Skin of body (tissue), 2 donors: Measurements from ENCODE around the gene ABLIM3. TPM values are rescaled to one million over a fixed set of nuclear protein-coding genes. Genes with fewer than 3 reads are reported as not detected.
"Not testable (repeated sequence)": the region's sequence is repeated elsewhere in the genome, so short reads cannot be mapped to it uniquely, and the experiment has no call there.

Source experiments
- DNase-seq: peaks from one replicate; lab custom pipeline; 2025; lab: John Stamatoyannopoulos, UW
- total RNA-seq: library from RNA; depleted of rRNA; stranded (reverse); fragments of >200 nt; gene quantifications from one replicate; pipeline ENCODE4 v1.2.3, GENCODE V29; 2014

The ABLIM3 gene
- total RNA-seq, 1 donor from 2014 or later = 7.9 TPM

DNA sequence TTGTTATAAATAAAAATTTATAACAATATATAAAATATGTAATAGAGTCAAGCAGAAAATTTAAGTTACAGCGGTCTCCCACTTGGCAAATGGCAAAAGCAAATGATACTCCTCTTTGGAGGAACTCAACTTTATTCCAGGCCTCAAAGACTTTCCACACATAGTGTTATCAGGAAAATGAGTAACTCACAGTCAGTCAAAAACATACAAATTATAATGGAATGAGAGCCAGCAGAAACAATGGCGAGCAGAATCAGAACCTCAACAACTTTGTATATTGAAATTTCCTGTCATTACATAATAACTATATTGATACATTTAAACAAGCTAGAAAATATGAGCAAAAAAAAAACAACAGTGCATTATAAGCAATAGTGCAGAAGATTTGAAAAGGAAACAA, 45.2 kb downstream of the ABLIM3 start:
- DNase-seq = no peak

DNA sequence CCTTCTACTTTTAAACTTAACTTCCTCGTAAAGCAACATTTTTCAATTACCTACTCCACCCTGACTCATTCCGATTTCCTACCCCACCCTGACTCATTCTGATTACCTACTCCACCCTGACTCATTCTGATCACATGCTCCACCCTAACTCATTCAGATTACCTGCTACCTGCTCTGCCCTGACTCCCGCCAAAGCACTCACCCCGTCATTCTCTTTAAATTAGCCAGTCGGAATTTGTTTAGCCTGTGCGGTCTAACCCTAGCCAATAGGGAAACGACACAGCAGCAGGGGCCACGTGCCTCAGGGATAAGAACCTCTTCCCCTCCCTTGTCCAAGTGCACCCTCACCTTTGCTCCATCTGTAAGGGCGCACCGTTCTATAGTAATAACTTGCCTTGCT, 46.3 kb downstream of the ABLIM3 start:
- DNase-seq = not testable (repeated sequence)

DNA sequence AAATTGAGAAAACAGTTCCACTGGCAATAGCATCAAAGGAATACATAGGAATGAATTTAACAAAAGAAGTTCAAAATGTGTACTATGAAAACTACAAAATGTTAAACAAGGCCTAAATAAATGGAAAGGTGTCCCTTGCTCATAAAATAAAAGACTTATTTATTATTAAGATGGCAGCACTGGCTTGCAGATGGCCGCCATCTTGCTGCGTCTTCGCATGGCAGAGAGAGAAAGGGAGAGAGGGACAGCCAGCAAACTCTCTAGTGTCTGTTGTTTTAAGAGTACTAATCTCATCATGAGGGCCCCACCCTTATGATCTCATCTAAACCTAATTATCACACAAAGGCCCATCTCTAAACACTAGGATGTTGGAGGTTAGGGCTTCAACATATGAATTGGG, 47.1 kb downstream of the ABLIM3 start:
- DNase-seq = no peak

GRCh38 chr5:149195337-149195887, 54.1 kb downstream of the ABLIM3 start:
- no peak for DNase-seq

DNA sequence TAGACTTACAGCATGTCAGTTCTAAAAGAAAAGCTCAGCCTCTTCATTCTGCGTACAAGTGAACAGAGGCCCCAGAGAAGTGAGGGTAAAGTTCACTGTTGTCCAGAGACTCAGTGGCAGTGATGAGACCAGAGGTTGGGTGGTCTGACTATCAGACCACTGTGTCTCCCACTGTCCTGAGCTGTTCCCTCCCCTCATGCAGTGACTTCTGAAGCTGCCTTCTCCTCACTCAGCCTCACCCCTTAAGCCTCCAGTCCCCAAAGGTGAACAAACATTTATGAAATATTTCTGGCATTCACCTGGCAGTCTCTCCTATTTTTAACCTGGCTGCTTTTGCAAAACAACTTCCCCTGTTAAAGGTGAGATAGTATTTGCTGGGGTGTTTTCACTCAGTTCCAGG, 54.7 kb downstream of the ABLIM3 start:
- DNase-seq = no peak

DNA sequence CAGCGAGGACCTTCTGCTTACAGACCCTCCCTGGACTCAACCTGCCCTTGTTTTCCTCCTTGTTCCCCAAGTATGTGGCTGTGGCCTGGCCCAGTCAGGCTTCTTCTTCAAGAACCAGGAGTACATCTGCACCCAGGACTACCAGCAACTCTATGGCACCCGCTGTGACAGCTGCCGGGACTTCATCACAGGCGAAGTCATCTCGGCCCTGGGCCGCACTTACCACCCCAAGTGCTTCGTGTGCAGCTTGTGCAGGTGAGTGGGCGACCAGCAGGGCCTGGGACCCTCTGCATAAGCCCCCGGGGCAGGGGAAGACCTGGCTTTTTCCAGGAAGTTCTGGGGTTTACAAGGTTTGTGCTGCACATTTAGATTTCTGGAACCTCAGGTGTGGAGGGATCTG, 56.9 kb downstream of the ABLIM3 start:
- no peak for DNase-seq

DNA sequence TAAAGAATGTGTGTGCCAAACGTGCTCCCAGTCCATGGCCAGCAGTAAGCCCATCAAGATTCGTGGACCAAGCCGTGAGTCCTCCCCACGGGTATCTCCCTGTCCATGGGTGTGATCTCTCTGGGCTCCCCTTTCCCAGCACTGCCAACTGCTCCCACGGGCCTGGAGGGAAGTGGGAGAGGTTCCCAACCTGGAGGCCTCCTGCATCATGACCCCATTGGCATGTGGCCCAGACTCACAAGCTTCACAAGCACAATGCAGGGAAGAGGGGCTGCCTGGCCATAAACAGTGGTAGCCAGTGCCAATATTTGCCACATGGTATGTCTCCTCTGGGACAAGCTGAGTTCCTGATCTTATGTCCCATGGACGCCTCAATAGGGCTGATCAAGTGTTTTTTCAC, 59.1 kb downstream of the ABLIM3 start:
- DNase-seq = no peak

GRCh38 chr5:149201121-149201637, 59.9 kb downstream of the ABLIM3 start:
- no peak for DNase-seq

- no peak for DNase-seq
These were observed 61.7 kb downstream of the ABLIM3 start for GRCh38 chr5:149202910-149203451.

GRCh38 chr5:149203921-149204441, 62.7 kb downstream of the ABLIM3 start:
- no peak for DNase-seq

- DNase-seq = peak; percentile 31
These were observed 64.6 kb downstream of the ABLIM3 start for GRCh38 chr5:149205625-149206523.

- no peak for DNase-seq
These were observed 65.3 kb downstream of the ABLIM3 start for GRCh38 chr5:149206524-149207141.

DNA sequence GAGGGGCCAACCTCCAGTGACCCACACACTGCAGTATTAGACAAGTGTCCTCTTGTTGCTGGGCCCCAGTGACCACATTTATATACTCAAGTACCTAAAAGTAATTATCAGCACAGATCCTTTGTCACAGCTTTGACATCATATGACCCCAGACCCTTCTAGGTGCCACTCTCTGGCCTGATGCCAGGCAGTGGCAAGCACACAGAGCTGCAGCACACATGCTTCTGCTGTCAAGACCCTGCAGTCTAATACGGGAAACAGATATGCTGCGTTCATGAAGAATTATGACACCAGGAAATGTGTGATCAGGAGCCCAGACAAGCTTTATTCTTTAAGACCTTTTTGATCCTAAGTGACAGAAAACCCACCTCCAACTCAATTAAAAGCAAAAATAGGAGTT, 66.5 kb downstream of the ABLIM3 start:
- no peak for DNase-seq

GRCh38 chr5:149210225-149210624, 68.9 kb downstream of the ABLIM3 start:
- DNase-seq = no peak

DNA sequence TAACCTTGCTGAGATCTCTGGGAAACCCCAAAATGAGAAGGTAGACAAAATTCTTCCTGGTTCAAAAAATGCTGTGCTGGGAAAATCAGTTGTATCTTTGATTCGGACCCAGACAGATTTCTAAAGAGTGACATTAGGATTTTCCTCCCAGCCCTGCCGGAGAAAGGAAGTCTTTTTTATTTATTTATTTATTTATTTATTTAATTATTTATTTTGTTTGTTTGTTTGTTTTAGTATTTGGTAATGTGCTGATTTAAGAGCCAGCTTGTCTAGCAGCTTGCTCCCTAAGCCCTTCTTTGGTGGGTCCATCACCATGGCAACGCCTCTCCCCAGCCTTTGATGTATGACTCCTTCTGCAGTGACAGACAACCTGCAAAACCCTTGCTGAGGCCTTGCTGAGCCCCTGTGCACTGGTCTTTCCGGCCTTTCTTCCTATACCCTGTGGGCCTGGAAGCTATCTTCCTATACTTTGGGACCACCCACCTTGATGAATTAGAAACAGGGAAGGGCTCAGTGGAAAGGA, 69.7 kb downstream of the ABLIM3 start:
- no peak for DNase-seq

DNA sequence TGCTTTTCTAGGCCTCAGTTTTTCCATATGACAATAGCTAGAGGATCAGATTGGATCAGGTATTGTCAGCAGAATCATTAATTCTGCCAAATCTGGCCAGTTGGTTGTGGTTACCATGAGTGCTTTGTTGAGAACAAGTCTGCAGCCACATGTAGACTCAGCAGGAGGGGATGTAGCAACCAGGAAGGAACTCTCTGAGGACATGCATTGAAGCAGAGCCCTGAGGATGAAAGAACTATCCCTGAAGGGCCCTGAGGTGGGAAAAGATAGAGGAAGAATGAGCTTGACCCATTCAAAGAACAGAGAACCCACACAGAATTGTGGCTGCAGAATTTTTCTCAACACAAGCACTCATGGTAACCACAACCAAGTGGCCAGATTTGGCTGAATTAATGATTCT, 70.3 kb downstream of the ABLIM3 start:
- DNase-seq = no peak

DNA sequence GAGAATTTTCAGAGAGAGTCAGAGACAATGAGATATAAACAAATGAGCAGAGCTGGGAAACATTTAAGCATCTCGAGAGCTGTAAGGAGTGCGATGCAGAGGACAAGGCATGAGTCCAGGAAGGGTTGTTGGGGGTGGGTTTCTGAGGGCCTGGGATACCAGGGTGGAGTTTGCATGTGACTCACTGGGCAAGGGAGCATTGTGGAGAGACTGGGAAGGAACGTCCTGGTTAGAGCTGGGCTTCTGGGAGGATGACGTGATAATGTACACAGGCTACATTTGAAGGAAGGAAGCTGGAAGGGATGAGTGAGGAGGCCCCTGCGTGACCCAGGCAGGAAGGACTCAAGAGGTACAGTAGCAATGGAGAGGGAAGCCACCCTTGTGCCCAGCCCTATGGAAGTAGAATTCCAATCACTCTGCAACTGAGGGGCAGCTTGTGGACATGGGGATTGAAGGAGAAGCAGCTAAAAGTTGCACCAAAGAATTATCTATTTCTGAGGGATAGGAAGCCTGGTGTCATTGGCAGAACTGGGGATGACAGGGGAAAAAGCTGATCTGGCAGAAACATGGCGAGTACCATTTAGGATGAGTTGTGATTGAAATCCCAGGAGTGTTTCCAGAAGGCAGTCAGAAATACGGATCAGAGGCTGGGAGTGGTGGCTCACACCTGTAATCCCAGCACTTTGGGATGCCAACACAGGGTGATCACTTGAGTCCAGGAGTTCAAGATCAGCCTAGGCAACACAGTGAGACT, 71.1 kb downstream of the ABLIM3 start:
- DNase-seq = no peak

DNA sequence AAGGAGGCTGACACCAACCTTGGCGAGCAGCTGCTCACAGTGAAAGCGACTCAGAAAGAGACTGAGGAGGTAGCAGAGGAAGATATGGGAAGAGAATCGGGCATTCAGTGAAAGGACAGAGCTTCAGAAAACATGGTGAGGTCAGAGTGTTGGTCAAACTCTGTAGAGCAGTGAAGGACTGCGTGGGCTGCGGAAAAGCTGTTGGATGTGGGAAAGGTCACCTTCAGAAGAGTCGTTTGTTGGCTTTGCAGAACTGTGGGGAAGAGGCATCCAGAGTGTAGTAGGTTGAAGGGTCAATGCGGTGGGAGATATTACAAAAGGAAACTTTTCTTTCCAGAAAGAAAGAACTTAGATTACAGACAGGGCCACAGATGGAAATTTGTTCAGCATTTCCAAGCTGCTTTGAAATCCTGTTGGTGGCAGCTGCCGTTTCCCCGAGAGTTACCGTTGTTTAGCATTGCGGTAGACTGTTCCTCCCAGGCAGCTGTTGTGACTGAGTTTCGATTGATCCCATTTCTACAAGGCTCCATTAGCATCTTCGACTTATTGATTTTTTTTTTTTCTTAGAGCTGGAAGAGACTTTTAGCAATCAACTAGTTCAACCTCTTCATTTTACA, 72.1 kb downstream of the ABLIM3 start:
- DNase-seq = no peak

- no peak for DNase-seq
These were observed 74.3 kb downstream of the ABLIM3 start for GRCh38 chr5:149215478-149216090.

DNA sequence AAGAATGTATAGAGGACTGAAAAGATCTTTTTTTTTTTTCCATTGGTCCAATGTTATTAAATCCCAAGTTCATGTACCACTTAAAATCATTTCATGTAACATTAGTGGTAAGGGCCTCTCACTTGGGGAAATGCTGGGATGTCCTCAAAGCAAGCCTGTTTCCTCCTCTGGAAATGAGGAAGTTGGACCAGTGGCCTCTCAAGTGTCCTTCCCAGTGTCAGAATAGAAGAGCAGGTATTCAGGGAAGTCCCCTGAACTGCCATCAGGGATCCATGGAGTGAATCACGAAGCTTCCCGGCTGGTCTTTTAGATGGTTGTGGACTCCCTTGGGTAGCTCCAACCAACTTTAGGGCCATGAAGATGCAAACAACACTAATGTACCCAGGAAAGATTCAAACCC, 75.2 kb downstream of the ABLIM3 start:
- DNase-seq = no peak
